Activated CD8-positive, alpha-beta memory T cell treated with anti-CD3 and anti-CD28 coated beads for 36 hours (primary cell): ENCODE data around the gene FCRL5. TPM values are rescaled to one million over a fixed set of nuclear protein-coding genes. Genes with fewer than 3 reads are reported as not detected.
"Not testable (repeated sequence)": the region's sequence is repeated elsewhere in the genome, so short reads cannot be mapped to it uniquely, and the experiment has no call there.

Source experiments
- CTCF ChIA-PET: fragments of 350-600 bp; sonication (Branson Sonifier 250); formaldehyde crosslinking; loops from one replicate; lab custom pipeline; 2021; ENCODE audit warnings: antibody characterized with exemption; lab: Charles Lee
- POLR2A ChIA-PET: fragments of 350-600 bp; sonication (Branson Sonifier 250); formaldehyde crosslinking; loops from one replicate; lab custom pipeline; 2021; ENCODE audit warnings: antibody characterized with exemption; lab: Charles Lee
- total RNA-seq, 2 experiments: library from RNA; stranded (reverse); gene quantifications; one replicate each; pipeline ENCODE4 v1.2.3, GENCODE V29; 2021

The FCRL5 gene
- total RNA-seq, 2 experiments from 2014 or later: not detected

DNA sequence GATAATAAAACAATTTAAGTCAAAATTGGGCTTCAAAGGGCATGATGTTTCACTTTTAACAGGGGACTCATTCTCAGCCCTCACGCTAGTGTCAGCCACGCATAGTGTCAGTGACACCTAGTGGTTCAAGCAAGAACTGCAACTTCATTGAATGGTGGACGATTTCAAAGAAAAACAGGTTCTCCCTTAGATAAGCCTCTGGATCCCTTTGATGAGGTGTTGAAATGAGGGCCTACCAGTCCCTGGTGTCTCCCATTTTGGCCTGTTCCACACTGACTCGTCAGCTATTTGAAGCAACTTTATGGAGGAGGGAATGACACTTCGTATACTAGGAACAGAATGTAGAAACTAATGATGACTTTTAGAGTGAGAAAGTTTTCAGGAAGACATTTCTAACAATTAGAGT lies 56.2 kb downstream of the FCRL5 start:
- POLR2A ChIA-PET: no interaction called here
- CTCF ChIA-PET: no interaction called here

DNA sequence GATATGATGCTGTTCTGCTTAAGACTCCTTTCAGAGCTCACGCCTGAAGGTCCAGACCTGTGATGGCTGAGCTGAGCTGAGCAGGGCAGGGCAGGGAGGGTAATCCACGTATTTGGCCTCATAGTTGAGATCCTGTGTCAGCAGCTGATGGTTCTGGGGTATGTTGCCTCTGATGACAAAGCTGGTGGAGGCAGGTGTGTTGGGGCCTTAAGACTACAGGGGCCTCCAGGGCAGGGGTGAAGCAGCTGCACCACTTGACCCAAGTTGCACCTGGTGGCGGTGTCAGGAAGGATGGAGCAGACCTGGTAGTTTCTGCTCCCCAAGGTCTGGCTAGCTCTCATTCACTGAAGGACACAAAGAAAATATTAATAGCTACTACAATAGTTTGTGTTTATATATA lies 57.0 kb downstream of the FCRL5 start:
- CTCF ChIA-PET: interaction anchor here (0.8 to 1.2 kb wide), 4 partner anchors 9 to 474 kb away, joined by 3 read pairs; no protein-coding TSS in a partner anchor
- POLR2A ChIA-PET: no interaction called here

- POLR2A ChIA-PET: no interaction called here
- CTCF ChIA-PET: interaction anchor here (1.3 kb wide), 1 partner anchor 124 kb away, joined by 3 read pairs; no protein-coding TSS in a partner anchor
Measured at GRCh38 chr1:157494093-157494492, 58.2 kb downstream of the FCRL5 start.

DNA sequence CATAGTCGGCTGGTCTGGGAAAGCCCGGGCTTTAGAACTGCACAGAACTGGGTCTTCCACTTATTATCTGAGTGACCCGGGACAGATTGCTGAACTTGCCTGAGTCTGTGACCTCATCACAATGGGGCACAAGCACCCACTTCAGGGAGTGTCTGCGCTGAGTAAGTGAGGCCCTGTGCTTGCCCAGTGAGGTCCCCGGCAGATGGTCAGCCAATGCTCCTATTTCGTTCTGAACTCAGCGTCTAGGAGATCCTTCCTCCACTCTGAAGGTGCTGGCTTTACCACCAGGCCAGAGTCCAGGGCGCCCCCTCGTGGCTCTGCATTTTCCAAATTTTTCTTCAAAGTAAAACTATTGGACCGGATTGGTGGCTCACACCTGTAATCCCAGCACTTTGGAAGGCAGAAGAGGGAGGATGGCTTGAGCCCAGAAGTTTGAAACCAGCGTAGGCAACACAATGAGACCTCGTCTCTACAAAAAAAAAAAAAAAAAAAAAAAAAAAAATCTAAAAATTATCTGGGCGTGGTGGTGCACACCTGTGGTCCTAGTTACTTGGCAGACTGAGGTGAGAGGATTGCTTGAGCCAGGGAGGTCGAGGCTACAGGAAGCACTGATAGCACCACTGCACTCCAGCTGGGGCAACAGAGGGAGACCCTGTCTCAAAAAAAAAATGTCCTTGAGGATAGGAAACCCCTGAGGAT lies 61.7 kb downstream of the FCRL5 start:
- CTCF ChIA-PET: interaction anchor here (0.6 to 1.7 kb wide), 2 partner anchors 121 to 381 kb away, joined by 3 to 6 read pairs; no protein-coding TSS in a partner anchor

GRCh38 chr1:157488156-157488555 lies 64.2 kb downstream of the FCRL5 start:
- CTCF ChIA-PET: no interaction called here
- POLR2A ChIA-PET: no interaction called here

More for the DNA sequence above, 61.7 kb downstream of the FCRL5 start:
- POLR2A ChIA-PET: interaction anchor here (0.7 kb wide), 1 partner anchor 97 kb away, joined by 3 read pairs; no protein-coding TSS in a partner anchor

GRCh38 chr1:157487504-157487903 lies 64.8 kb downstream of the FCRL5 start:
- POLR2A ChIA-PET: no interaction called here
- CTCF ChIA-PET: no interaction called here

DNA sequence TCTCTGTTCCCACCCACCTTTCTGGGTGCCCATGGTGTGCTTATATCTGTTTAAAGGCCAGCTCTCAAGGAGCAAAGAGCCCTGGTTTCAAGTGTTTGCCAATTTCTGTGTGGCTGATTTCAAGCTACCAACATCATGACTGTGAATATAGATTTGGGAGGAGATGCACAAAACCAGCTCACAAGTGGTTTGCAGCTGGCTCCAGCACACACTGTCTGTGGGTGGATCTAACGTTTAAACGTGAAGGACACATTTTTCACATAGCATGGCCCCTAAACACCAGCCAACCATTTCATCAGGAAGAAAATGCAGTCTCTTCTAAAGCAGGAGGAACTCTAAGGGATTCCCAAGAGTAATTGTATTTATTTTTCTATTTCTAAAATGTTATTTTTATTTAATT lies 65.2 kb downstream of the FCRL5 start:
- CTCF ChIA-PET: no interaction called here
- POLR2A ChIA-PET: no interaction called here

GRCh38 chr1:157486400-157486799 lies 65.9 kb downstream of the FCRL5 start:
- CTCF ChIA-PET: interaction anchor here (0.9 kb wide), 1 partner anchor 9 kb away, joined by 3 read pairs; no protein-coding TSS in a partner anchor
- POLR2A ChIA-PET: not testable (repeated sequence)

- CTCF ChIA-PET: interaction anchor here (0.9 kb wide), 1 partner anchor 9 kb away, joined by 3 read pairs; no protein-coding TSS in a partner anchor
Measured at GRCh38 chr1:157485793-157486192, 66.5 kb downstream of the FCRL5 start.

GRCh38 chr1:157484573-157484972 lies 67.7 kb downstream of the FCRL5 start:
- POLR2A ChIA-PET: no interaction called here

More at GRCh38 chr1:157485793-157486192, 66.5 kb downstream of the FCRL5 start:
- POLR2A ChIA-PET: no interaction called here

DNA sequence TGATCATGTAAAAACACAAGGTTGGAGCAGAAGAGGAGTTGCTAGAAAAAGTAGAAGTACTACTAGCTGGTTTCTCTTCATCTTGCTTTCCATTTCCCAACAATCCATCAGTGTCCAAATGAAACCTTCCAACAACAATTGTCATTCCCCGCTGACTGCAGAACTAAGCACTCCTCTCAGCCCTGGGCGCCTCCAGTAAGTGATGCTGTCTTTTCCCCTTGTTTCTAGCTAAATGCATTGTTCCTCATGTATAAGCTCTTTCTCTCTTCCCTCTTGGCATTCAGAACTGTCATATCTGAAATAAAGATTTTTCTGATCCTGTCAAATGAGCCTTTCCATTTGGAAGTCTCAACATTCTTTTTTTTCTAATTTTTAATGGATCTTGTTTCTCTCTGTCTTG lies 68.7 kb downstream of the FCRL5 start:
- ChIA-PET CTCF (interaction anchor here (1.2 kb wide), 1 partner anchor 62 kb away, joined by 3 read pairs; no protein-coding TSS in a partner anchor), POLR2A (no interaction called here)

More at GRCh38 chr1:157484573-157484972, 67.7 kb downstream of the FCRL5 start:
- CTCF ChIA-PET: interaction anchor here (1.2 kb wide), 1 partner anchor 63 kb away, joined by 3 read pairs; no protein-coding TSS in a partner anchor

DNA sequence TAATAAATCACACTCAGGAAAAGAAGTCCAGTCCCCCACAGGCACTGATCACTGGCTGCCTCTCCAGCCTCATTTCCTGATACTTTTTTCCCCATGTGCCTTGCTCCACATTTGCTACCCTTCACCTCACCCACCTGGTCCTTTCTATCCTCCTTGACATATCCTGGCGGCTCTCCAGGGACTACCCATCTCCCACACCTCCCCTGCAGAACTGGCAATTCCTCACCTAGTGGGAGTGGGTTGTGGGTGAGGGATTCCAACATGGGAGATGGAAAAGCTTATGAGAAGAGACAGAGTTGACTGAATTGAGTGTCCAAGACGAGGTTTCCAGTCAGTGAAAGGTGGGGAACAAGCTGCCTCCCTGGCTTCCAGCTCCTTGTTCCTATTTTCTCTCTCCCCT lies 69.6 kb downstream of the FCRL5 start:
- CTCF ChIA-PET: no interaction called here

DNA sequence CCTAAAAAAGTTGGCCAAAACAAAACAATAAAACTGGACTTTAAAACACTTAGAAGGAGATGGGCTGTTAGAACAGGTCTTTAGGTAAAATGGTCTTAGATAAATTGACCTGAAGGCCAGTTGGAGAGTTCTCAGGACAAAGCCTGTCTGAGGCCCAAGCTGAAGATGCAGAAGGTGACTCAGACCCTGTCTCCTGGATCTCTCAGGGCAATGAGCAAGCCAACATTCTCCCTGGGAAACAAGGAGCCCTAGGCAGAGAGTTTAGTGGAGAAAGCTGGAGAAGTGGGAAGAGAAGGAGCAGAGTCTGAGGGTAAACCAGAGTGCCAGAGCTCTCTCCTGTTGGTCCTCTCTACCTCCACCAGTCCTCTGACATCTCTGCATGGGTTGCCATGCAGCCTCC lies 70.1 kb downstream of the FCRL5 start:
- CTCF ChIA-PET: no interaction called here

More for the DNA sequence above, 69.6 kb downstream of the FCRL5 start:
- POLR2A ChIA-PET: no interaction called here

DNA sequence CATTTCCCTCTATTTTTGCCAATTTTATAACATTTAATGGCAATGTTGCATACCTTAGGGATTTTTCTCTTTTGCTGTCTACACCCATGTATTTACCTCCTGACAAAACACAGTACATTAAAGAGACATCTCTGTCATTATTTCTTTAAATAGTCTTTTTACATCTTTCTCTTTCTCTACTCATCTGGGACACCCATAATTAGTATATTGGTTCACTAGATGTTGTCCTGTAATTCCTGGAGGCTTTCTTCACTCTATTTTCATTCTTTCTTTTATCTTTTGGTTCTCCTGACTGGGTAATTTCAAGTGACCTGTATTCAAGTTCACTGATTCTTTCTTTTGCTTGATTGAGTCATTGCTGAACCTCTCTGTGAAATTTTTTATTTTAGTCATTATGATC lies 74.3 kb downstream of the FCRL5 start:
- CTCF ChIA-PET: no interaction called here
- POLR2A ChIA-PET: no interaction called here

More for the DNA sequence above, 70.1 kb downstream of the FCRL5 start:
- POLR2A ChIA-PET: no interaction called here

DNA sequence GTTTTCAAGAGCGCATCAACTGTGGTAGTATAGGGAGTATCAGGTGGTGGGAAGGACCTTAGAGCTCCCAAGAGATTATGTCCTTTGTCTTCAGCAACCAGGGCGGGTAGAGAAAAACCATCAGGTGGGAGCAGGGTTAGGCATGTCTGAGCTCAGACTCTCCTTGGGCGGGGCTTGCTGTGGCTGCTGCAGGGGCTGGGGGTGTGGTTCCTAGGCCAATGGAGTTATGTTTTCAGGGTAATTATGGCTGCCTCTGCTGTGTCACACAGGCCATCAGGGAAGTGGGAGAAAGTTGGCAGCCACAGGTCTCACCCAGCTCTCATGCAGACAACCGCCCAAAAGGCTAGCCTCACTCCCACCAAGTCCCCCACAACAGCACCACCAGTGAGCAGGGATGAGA lies 74.9 kb downstream of the FCRL5 start:
- ChIA-PET CTCF (no interaction called here), POLR2A (no interaction called here)

- ChIA-PET POLR2A (no interaction called here), CTCF (no interaction called here)
Measured at GRCh38 chr1:157472959-157473358, 79.4 kb downstream of the FCRL5 start.

DNA sequence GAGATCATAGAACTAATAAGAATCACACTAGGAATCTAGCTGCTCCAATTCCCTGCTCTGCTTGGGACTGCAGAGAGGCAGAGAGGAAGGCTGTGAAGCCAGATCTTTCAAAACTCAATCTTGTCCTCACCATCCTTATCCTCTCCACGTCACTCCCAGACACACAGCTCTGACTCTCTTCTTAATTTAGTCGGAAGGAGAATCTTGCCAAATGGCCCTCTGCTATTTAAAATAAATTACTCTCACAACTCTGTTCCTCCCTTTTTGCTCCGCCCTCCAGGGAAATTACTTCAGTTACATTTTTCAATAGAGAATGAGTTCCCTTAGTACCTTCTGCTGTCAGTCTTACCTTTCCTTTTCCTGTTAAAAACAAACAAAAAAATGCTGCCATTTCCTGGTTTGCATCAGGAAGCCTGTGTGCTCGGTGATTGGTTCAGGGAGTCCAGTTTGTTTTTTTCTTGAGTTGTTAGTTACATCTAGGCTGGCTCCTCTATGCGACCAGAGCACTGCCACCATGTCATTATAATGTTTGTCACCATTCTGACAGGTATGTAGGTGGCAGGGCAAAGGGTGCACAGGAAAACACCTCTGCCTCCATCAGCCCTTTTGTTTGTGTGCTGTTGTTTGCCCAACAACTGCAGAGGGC lies 80.1 kb downstream of the FCRL5 start:
- CTCF ChIA-PET: no interaction called here
- POLR2A ChIA-PET: no interaction called here

- ChIA-PET CTCF (no interaction called here), POLR2A (no interaction called here)
Measured at GRCh38 chr1:157471531-157471930, 80.8 kb downstream of the FCRL5 start.

DNA sequence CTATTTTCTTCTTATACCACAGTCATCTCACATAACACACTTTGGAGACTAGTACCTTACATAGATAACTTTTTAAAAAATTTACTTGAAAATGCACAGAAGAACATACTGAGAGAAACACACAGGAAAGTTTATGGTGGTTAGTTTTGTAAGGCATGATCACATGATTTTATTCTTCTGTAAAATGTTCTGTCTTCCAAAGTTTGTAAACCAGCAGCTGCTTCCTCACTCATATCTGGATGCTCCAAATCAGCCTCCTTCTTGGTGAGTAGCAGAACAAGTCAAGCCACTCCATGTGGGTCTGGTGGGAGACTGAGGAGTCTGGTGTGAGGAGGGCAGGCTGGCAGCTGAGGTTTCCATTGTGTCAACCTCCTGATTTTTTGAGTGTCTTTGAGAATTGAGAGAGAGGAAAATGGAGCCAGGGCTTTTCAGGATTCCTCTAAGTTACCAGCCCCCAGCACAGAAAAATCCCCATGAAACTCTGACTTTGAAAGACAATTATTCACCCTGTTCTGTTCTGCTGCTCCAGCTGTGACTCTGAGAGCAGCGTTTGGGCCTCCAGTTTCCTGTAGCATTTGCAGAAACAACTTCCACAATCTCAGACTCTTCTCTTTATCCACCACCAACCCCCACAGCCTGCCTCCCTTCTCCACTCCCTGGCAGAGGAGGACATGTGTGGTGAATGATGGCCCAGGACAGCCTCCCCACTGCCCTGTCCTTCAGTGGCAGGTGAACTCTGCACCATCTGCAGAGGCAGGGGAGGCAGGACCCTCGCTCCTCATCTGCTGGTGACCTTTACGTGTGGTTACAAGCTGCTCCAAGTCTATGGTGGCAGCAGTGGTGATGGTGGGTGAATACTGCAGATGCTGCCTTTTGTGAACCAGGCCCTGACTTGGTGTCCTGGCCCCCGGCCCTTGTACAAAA lies 82.3 kb downstream of the FCRL5 start:
- POLR2A ChIA-PET: no interaction called here

More for the DNA sequence above, 82.3 kb downstream of the FCRL5 start:
- CTCF ChIA-PET: no interaction called here
